ENCODE results near the gene HSD17B12.

The HSD17B12 gene

DNA sequence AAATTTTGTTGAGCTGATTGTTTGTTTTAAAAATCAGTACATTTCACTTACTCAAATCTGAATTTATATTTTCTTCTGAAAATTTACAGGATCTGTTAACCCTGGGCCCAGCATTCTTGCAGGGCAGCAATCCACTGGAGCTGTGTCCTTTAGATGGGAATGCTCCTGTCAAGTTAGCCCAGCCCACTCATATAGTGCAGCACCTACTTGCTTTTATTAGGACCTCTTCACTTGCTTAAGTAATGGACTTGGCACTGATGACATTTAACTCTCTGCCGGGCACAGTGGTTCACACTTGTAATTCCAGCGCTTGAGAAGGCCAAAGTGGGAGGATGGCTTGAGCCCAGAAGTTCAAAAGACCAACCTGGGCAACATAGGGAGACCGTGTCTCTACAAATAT lies 89.6 kb downstream of the HSD17B12 start:
- Histone ChIP-seq H3F3A (ENCODE audit: insufficient read depth, low read length) (no peaks in the 10 kb centered on the region), H3K9me3 (ENCODE audit: low read length) (peaks cover 9% of the 10 kb centered on the region; the same call in 1 of the 2 replicates), H3K27me3 (ENCODE audit: insufficient read depth, low read length) (no peaks in the 10 kb centered on the region), H3K27ac (ENCODE audit: low read depth, low read length, poor library complexity, severe bottlenecking) (no peak overlapping the region), H2AFZ (ENCODE audit: low read length) (no peak overlapping the region), H4K20me1 (ENCODE audit: insufficient read depth, low read length) (no peaks in the 10 kb centered on the region), H3K4me3 (ENCODE audit: low read depth, low read length, poor library complexity, severe bottlenecking) (no peak overlapping the region), H3K4me2 (ENCODE audit: low read length) (no peak overlapping the region), H3K4me1 (ENCODE audit: insufficient read depth, low read length, severe bottlenecking) (no peaks in the 10 kb centered on the region), H3K9ac (ENCODE audit: low read length) (no peak overlapping the region), H3K9me2 (ENCODE audit: low read depth, low read length) (no peaks in the 10 kb centered on the region), H3K36me3 (ENCODE audit: insufficient read depth, low read length) (peaks cover 22% of the 10 kb centered on the region), H3K79me2 (ENCODE audit: insufficient read depth, low read length) (no peaks in the 10 kb centered on the region)
- TF ChIP-seq EZH2 (IDR thresholded peaks at IDR 0.05; ENCODE audit: borderline replicate concordance, low read length): no peak
- TF ChIP-seq, protein P1, sequence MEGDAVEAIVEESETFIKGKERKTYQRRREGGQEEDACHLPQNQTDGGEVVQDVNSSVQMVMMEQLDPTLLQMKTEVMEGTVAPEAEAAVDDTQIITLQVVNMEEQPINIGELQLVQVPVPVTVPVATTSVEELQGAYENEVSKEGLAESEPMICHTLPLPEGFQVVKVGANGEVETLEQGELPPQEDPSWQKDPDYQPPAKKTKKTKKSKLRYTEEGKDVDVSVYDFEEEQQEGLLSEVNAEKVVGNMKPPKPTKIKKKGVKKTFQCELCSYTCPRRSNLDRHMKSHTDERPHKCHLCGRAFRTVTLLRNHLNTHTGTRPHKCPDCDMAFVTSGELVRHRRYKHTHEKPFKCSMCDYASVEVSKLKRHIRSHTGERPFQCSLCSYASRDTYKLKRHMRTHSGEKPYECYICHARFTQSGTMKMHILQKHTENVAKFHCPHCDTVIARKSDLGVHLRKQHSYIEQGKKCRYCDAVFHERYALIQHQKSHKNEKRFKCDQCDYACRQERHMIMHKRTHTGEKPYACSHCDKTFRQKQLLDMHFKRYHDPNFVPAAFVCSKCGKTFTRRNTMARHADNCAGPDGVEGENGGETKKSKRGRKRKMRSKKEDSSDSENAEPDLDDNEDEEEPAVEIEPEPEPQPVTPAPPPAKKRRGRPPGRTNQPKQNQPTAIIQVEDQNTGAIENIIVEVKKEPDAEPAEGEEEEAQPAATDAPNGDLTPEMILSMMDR (IDR thresholded peaks at IDR 0.05; ENCODE audit: low read length): no peak

DNA sequence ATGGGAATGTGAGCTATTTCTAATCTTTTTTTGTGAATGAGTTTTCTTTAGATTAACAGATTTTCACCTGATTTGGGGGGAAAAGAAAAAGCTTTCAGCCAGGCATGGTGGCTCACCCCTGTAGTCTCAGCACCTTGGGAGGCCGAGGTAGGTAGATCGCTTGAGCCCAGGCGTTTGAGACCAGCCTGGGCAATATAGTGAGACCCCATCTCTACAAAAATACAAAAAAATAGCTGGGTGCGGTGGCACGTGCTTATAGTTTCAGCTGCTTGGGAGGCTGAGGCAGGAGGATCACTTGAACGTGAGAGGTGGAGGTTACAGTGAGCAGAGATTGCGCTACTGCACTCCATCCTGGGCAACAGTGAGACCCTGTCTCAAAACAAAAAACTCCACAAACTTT lies 92.2 kb downstream of the HSD17B12 start:
- H3K4me1 ChIP-seq (ENCODE audit: insufficient read depth, low read length, severe bottlenecking): no peaks in the 10 kb centered on the region
- peaks cover 17% of the 10 kb centered on the region for H3K36me3 ChIP-seq (ENCODE audit: insufficient read depth, low read length)
- H3K4me2 ChIP-seq (ENCODE audit: low read length): no peak overlapping the region
- no peaks in the 10 kb centered on the region for H3F3A ChIP-seq (ENCODE audit: insufficient read depth, low read length)
- no peaks in the 10 kb centered on the region for H3K27me3 ChIP-seq (ENCODE audit: insufficient read depth, low read length)
- H3K27ac ChIP-seq (ENCODE audit: low read depth, low read length, poor library complexity, severe bottlenecking): no peak overlapping the region
- no peaks in the 10 kb centered on the region for H4K20me1 ChIP-seq (ENCODE audit: insufficient read depth, low read length)
- H3K79me2 ChIP-seq (ENCODE audit: insufficient read depth, low read length): no peaks in the 10 kb centered on the region
- no peak overlapping the region for H2AFZ ChIP-seq (ENCODE audit: low read length)
- no peaks in the 10 kb centered on the region for H3K9me2 ChIP-seq (ENCODE audit: low read depth, low read length)
- H3K9ac ChIP-seq (ENCODE audit: low read length): no peak overlapping the region
- TF ChIP-seq EZH2 (IDR thresholded peaks at IDR 0.05; ENCODE audit: borderline replicate concordance, low read length): no peak
- TF ChIP-seq, protein P1 (IDR thresholded peaks at IDR 0.05; ENCODE audit: low read length): no peak
- peaks cover 6% of the 10 kb centered on the region; the same call in 1 of the 2 replicates for H3K9me3 ChIP-seq (ENCODE audit: low read length)
- H3K4me3 ChIP-seq (ENCODE audit: low read depth, low read length, poor library complexity, severe bottlenecking): no peak overlapping the region

DNA sequence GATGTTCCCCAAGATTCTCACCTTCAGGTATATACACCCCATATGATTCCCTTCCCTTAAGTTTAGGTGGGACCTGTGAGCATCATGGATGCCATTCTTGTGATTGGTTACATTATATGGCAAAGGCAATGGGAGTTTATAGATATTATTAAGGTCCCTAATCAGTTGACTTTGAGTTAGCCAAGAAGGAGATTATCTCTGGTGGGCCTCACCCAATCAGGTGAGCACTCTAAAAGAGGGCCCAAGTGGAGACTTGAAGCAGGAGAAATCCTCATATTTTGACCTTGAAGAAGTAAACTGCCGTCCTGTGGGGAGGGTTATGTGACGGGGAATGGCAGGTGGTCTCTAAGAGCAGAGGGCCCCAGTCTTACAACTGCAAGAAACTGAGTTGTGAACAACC lies 94.2 kb downstream of the HSD17B12 start:
- Histone ChIP-seq H3K9ac (ENCODE audit: low read length) (no peak overlapping the region), H3F3A (ENCODE audit: insufficient read depth, low read length) (no peaks in the 10 kb centered on the region), H2AFZ (ENCODE audit: low read length) (no peak overlapping the region), H3K27me3 (ENCODE audit: insufficient read depth, low read length) (no peaks in the 10 kb centered on the region), H3K36me3 (ENCODE audit: insufficient read depth, low read length) (peaks cover 12% of the 10 kb centered on the region; the same call in 1 of the 2 replicates), H3K79me2 (ENCODE audit: insufficient read depth, low read length) (no peaks in the 10 kb centered on the region), H4K20me1 (ENCODE audit: insufficient read depth, low read length) (no peaks in the 10 kb centered on the region), H3K9me2 (ENCODE audit: low read depth, low read length) (no peaks in the 10 kb centered on the region), H3K4me3 (ENCODE audit: low read depth, low read length, poor library complexity, severe bottlenecking) (no peak overlapping the region), H3K4me2 (ENCODE audit: low read length) (no peak overlapping the region), H3K9me3 (ENCODE audit: low read length) (peaks cover 6% of the 10 kb centered on the region; the same call in 1 of the 2 replicates), H3K27ac (ENCODE audit: low read depth, low read length, poor library complexity, severe bottlenecking) (no peak overlapping the region), H3K4me1 (ENCODE audit: insufficient read depth, low read length, severe bottlenecking) (no peaks in the 10 kb centered on the region)
- no peak for TF ChIP-seq EZH2 (IDR thresholded peaks at IDR 0.05; ENCODE audit: borderline replicate concordance, low read length)
- TF ChIP-seq, protein P1 (IDR thresholded peaks at IDR 0.05; ENCODE audit: low read length): no peak

Data from OCI-LY1 (cell line).